ENCODE measurements around the gene SLC4A3.

The SLC4A3 gene

GRCh38 chr2:219643084-219643473 is 15.6 kb downstream of the SLC4A3 start:
- Histone ChIP-seq H3K4ac (ENCODE audit: low read length) (no peak overlapping the region), H3K9ac (ENCODE audit: low read depth, low read length, poor library complexity) (no peak overlapping the region), H2BK12ac (ENCODE audit: low read length) (no peak overlapping the region), H3K79me1 (ENCODE audit: low read depth, low read length) (no peaks in the 10 kb centered on the region), H4K91ac (ENCODE audit: low read depth, low read length, poor library complexity) (no peak overlapping the region), H2BK120ac (ENCODE audit: low read depth, low read length) (no peak overlapping the region), H2BK5ac (ENCODE audit: low read length) (no peak overlapping the region), H3K23ac (ENCODE audit: low read depth, low read length, poor library complexity) (no peak overlapping the region), H3K27ac (replicated peaks; ENCODE audit: low read length) (no peak overlapping the region), H2AK5ac (ENCODE audit: low read depth, low read length) (no peak overlapping the region), H3K14ac (ENCODE audit: low read length) (no peak overlapping the region), H3K9me3 (replicated peaks in 1 of 2; ENCODE audit: control insufficient read depth in 2 of 2, insufficient read depth in 1 of 2, low read depth in 1 of 2, low read length in 2 of 2) (no peaks in the 10 kb centered on the region), H3K27me3 (ENCODE audit: control insufficient read depth in 3 of 3, insufficient read depth in 3 of 3, low read depth in 1 of 3, low read length in 3 of 3) (peaks cover 0 to 5% (median 0%) of the 10 kb centered on the region in 3 experiments), H4K8ac (ENCODE audit: low read depth, low read length) (no peak overlapping the region), H3K4me2 (ENCODE audit: insufficient read depth, low read length, poor library complexity, severe bottlenecking) (no peak overlapping the region), H2BK15ac (ENCODE audit: low read length) (no peak overlapping the region), H2AFZ (ENCODE audit: low read length) (peak overlapping the region; percentile 73), H3K4me3 (ENCODE audit: low read length in 2 of 2) (no peak overlapping the region), H3K36me3 (replicated peaks in 1 of 2; ENCODE audit: control insufficient read depth in 2 of 2, insufficient read depth in 2 of 2, low read length in 2 of 2) (no peaks in the 10 kb centered on the region), H3K4me1 (ENCODE audit: control insufficient read depth in 2 of 2, insufficient read depth in 1 of 2, low read depth in 1 of 2, low read length in 2 of 2) (peaks cover 8 to 13% of the 10 kb centered on the region in 2 donors), H3K18ac (ENCODE audit: low read length) (no peak overlapping the region)
- no peak for DNase-seq (ENCODE audit: low spot score)
- no CpG with 5 or more reads among the region's 7 CpGs for WGBS, 2 donors (ENCODE audit: extremely low coverage in 2 of 2, insufficient read length in 2 of 2, insufficient replicate concordance in 1 of 2)

- H3K4me2 ChIP-seq (ENCODE audit: insufficient read depth, low read length, poor library complexity, severe bottlenecking) = no peak overlapping the region
- no peak overlapping the region for H4K8ac ChIP-seq (ENCODE audit: low read depth, low read length)
- no peak overlapping the region for H2BK5ac ChIP-seq (ENCODE audit: low read length)
- no peak overlapping the region for H2BK15ac ChIP-seq (ENCODE audit: low read length)
- peak overlapping the region; percentile 51 for H2AFZ ChIP-seq (ENCODE audit: low read length)
- no peaks in the 10 kb centered on the region for H3K79me1 ChIP-seq (ENCODE audit: low read depth, low read length)
- no peaks in the 10 kb centered on the region for H3K9me3 ChIP-seq (replicated peaks in 1 of 2; ENCODE audit: control insufficient read depth in 2 of 2, insufficient read depth in 1 of 2, low read depth in 1 of 2, low read length in 2 of 2)
- H3K4me3 ChIP-seq (ENCODE audit: low read length in 2 of 2) = no peak overlapping the region
- H3K9ac ChIP-seq (ENCODE audit: low read depth, low read length, poor library complexity) = no peak overlapping the region
- no peak for DNase-seq (ENCODE audit: low spot score)
- H3K27me3 ChIP-seq (ENCODE audit: control insufficient read depth in 3 of 3, insufficient read depth in 3 of 3, low read depth in 1 of 3, low read length in 3 of 3) = peaks cover 0 to 13% (median 0%) of the 10 kb centered on the region in 3 experiments
- no peak overlapping the region for H3K18ac ChIP-seq (ENCODE audit: low read length)
- H3K36me3 ChIP-seq (replicated peaks in 1 of 2; ENCODE audit: control insufficient read depth in 2 of 2, insufficient read depth in 2 of 2, low read length in 2 of 2) = no peaks in the 10 kb centered on the region
- H3K23ac ChIP-seq (ENCODE audit: low read depth, low read length, poor library complexity) = no peak overlapping the region
- H2BK12ac ChIP-seq (ENCODE audit: low read length) = no peak overlapping the region
- no peak overlapping the region for H3K4ac ChIP-seq (ENCODE audit: low read length)
- WGBS, 2 donors (ENCODE audit: extremely low coverage in 2 of 2, insufficient read length in 2 of 2, insufficient replicate concordance in 1 of 2) = no CpG with 5 or more reads among the region's 14 CpGs
- H3K4me1 ChIP-seq (ENCODE audit: control insufficient read depth in 2 of 2, insufficient read depth in 1 of 2, low read depth in 1 of 2, low read length in 2 of 2) = peaks cover 8 to 13% of the 10 kb centered on the region in 2 donors
- H3K14ac ChIP-seq (ENCODE audit: low read length) = no peak overlapping the region
- no peak overlapping the region for H4K91ac ChIP-seq (ENCODE audit: low read depth, low read length, poor library complexity)
- H3K27ac ChIP-seq (replicated peaks; ENCODE audit: low read length) = no peak overlapping the region
- no peak overlapping the region for H2AK5ac ChIP-seq (ENCODE audit: low read depth, low read length)
- H2BK120ac ChIP-seq (ENCODE audit: low read depth, low read length) = no peak overlapping the region
Measured at GRCh38 chr2:219643788-219644398, 16.5 kb downstream of the SLC4A3 start.

- H3K4me3 ChIP-seq (ENCODE audit: low read length in 2 of 2) = no peak overlapping the region
- H2BK12ac ChIP-seq (ENCODE audit: low read length) = no peak overlapping the region
- H3K18ac ChIP-seq (ENCODE audit: low read length) = no peak overlapping the region
- H3K23ac ChIP-seq (ENCODE audit: low read depth, low read length, poor library complexity) = no peak overlapping the region
- H3K9me3 ChIP-seq (replicated peaks in 1 of 2; ENCODE audit: control insufficient read depth in 2 of 2, insufficient read depth in 1 of 2, low read depth in 1 of 2, low read length in 2 of 2) = no peaks in the 10 kb centered on the region
- no peak overlapping the region for H2BK15ac ChIP-seq (ENCODE audit: low read length)
- no CpG with 5 or more reads among the region's 17 CpGs for WGBS, 2 donors (ENCODE audit: extremely low coverage in 2 of 2, insufficient read length in 2 of 2, insufficient replicate concordance in 1 of 2)
- no peak overlapping the region for H4K8ac ChIP-seq (ENCODE audit: low read depth, low read length)
- no peak overlapping the region for H2AK5ac ChIP-seq (ENCODE audit: low read depth, low read length)
- no peak overlapping the region for H3K27ac ChIP-seq (replicated peaks; ENCODE audit: low read length)
- no peaks in the 10 kb centered on the region for H3K36me3 ChIP-seq (replicated peaks in 1 of 2; ENCODE audit: control insufficient read depth in 2 of 2, insufficient read depth in 2 of 2, low read length in 2 of 2)
- no peak overlapping the region for H4K91ac ChIP-seq (ENCODE audit: low read depth, low read length, poor library complexity)
- no peak overlapping the region for H3K4me2 ChIP-seq (ENCODE audit: insufficient read depth, low read length, poor library complexity, severe bottlenecking)
- H2BK120ac ChIP-seq (ENCODE audit: low read depth, low read length) = no peak overlapping the region
- H2BK5ac ChIP-seq (ENCODE audit: low read length) = no peak overlapping the region
- peaks cover 8 to 13% of the 10 kb centered on the region in 2 donors for H3K4me1 ChIP-seq (ENCODE audit: control insufficient read depth in 2 of 2, insufficient read depth in 1 of 2, low read depth in 1 of 2, low read length in 2 of 2)
- no peak for DNase-seq (ENCODE audit: low spot score)
- no peak overlapping the region for H3K14ac ChIP-seq (ENCODE audit: low read length)
- no peak overlapping the region for H3K9ac ChIP-seq (ENCODE audit: low read depth, low read length, poor library complexity)
- peak overlapping the region; percentile 31 for H2AFZ ChIP-seq (ENCODE audit: low read length)
- H3K4ac ChIP-seq (ENCODE audit: low read length) = no peak overlapping the region
- peaks cover 0 to 18% (median 0%) of the 10 kb centered on the region in 3 experiments for H3K27me3 ChIP-seq (ENCODE audit: control insufficient read depth in 3 of 3, insufficient read depth in 3 of 3, low read depth in 1 of 3, low read length in 3 of 3)
- H3K79me1 ChIP-seq (ENCODE audit: low read depth, low read length) = no peaks in the 10 kb centered on the region
Measured at GRCh38 chr2:219644801-219645480, 17.5 kb downstream of the SLC4A3 start.

- Histone ChIP-seq H4K91ac (ENCODE audit: low read depth, low read length, poor library complexity) (peak overlapping the region; percentile 2), H3K27ac (replicated peaks; ENCODE audit: low read length) (no peak overlapping the region), H3K36me3 (replicated peaks in 1 of 2; ENCODE audit: control insufficient read depth in 2 of 2, insufficient read depth in 2 of 2, low read length in 2 of 2) (no peaks in the 10 kb centered on the region), H3K18ac (ENCODE audit: low read length) (no peak overlapping the region), H2AFZ (ENCODE audit: low read length) (peak overlapping the region; percentile 17), H3K9me3 (replicated peaks in 1 of 2; ENCODE audit: control insufficient read depth in 2 of 2, insufficient read depth in 1 of 2, low read depth in 1 of 2, low read length in 2 of 2) (no peaks in the 10 kb centered on the region), H3K23ac (ENCODE audit: low read depth, low read length, poor library complexity) (no peak overlapping the region), H3K4me2 (ENCODE audit: insufficient read depth, low read length, poor library complexity, severe bottlenecking) (no peak overlapping the region), H2BK12ac (ENCODE audit: low read length) (peak overlapping the region; percentile 14), H2AK5ac (ENCODE audit: low read depth, low read length) (peak overlapping the region; percentile 1), H3K9ac (ENCODE audit: low read depth, low read length, poor library complexity) (no peak overlapping the region), H3K14ac (ENCODE audit: low read length) (no peak overlapping the region), H2BK120ac (ENCODE audit: low read depth, low read length) (no peak overlapping the region), H2BK15ac (ENCODE audit: low read length) (no peak overlapping the region), H3K4me1 (ENCODE audit: control insufficient read depth in 2 of 2, insufficient read depth in 1 of 2, low read depth in 1 of 2, low read length in 2 of 2) (peaks cover 8 to 13% of the 10 kb centered on the region in 2 donors), H4K8ac (ENCODE audit: low read depth, low read length) (peak overlapping the region; percentile 52), H3K27me3 (ENCODE audit: control insufficient read depth in 3 of 3, insufficient read depth in 3 of 3, low read depth in 1 of 3, low read length in 3 of 3) (peaks cover 0 to 26% (median 0%) of the 10 kb centered on the region in 3 experiments), H3K4ac (ENCODE audit: low read length) (peak overlapping the region; percentile 31), H3K79me1 (ENCODE audit: low read depth, low read length) (no peaks in the 10 kb centered on the region), H3K4me3 (ENCODE audit: low read length in 2 of 2) (no peak overlapping the region), H2BK5ac (ENCODE audit: low read length) (no peak overlapping the region)
- whole genome bisulfite sequencing, 2 donors (ENCODE audit: extremely low coverage in 2 of 2, insufficient read length in 2 of 2, insufficient replicate concordance in 1 of 2) = no CpG with 5 or more reads among the region's 12 CpGs
- DNase-seq (ENCODE audit: low spot score) = no peak
Measured at GRCh38 chr2:219645631-219646527, 18.4 kb downstream of the SLC4A3 start.
